HFFc6 (cell line): ENCODE measurements around the gene PLS3. TPM values are rescaled to one million over a fixed set of nuclear protein-coding genes. Genes with fewer than 3 reads are reported as not detected.
A peak's percentile ranks its signal among the peaks of the same experiment; 100 is the strongest.

Experiments used
- DNase-seq: peaks from one replicate; pipeline ENCODE4 v3.0.0-alpha.2; 2018
- H3K27ac Mint-ChIP-seq: 2 replicates; pipeline ENCODE4 v1.8.0; 2020; ENCODE audit warnings: mild to moderate bottlenecking, mixed read lengths
- H3K27me3 Mint-ChIP-seq: 2 replicates; pipeline ENCODE4 v1.8.0; 2021; ENCODE audit warnings: mild to moderate bottlenecking, moderate library complexity, mixed read lengths; ENCODE audit not compliant: insufficient read depth
- H3K36me3 Mint-ChIP-seq: 2 replicates; pipeline ENCODE4 v1.8.0; 2021; ENCODE audit warnings: low read depth, mixed read lengths
- H3K4me1 Mint-ChIP-seq: 2 replicates; pipeline ENCODE4 v1.8.0; 2020; ENCODE audit warnings: low read depth, mixed read lengths
- H3K4me3 Mint-ChIP-seq: 2 replicates; pipeline ENCODE4 v1.8.0; 2020; ENCODE audit warnings: mild to moderate bottlenecking, moderate library complexity, mixed read lengths
- H3K9me3 Mint-ChIP-seq: 2 replicates; pipeline ENCODE4 v1.8.0; 2020; ENCODE audit warnings: mild to moderate bottlenecking, mixed read lengths
- CTCF ChIP-seq: fragments of 200-600 bp; sonication (generic); IDR thresholded peaks from 2 replicates; pipeline ENCODE4 v1.5.0; 2021; ENCODE audit warnings: antibody characterized with exemption, mild to moderate bottlenecking
- total RNA-seq, 6 experiments: library from RNA; stranded (reverse); fragmentation: NEBNext Ultra II Directional; extraction: Animal tissue kit (Norgen Biotek cat#: 25700); gene quantifications; 2 replicates in 1 of 6; 3 replicates in 5 of 6; pipeline ENCODE4 v1.2.3, GENCODE V29; 2021

The PLS3 gene
- total RNA-seq, 6 experiments from 2014 or later, result 206 to 281 (median 254) TPM

DNA sequence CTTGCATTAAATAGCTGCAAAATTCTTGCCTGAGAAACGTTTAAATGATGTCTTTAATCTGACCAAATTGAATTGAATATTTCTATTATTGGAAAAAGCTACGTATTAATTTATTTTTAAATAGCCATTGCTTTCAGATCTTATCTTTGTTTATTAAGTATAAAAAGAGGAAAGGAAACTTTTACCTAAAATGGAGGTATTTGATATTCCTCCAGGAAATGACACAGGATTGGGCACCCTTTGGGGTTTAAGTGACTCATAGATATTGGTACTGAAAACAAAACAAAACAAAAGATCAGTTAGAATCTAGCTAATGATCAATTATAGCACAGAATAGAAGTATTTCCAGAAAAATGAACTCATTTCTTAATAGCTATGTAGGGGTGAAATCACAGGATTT, 34.1 kb downstream of the PLS3 start:
- no peak for TF ChIP-seq CTCF
- H3K27ac Mint-ChIP-seq, result peak overlapping the region; percentile 48
- no peaks in the 10 kb centered on the region for H3K27me3 Mint-ChIP-seq
- no peaks in the 10 kb centered on the region for H3K9me3 Mint-ChIP-seq
- H3K4me1 Mint-ChIP-seq, result peaks cover 64% of the 10 kb centered on the region
- no peak for DNase-seq
- peaks cover 5% of the 10 kb centered on the region; the same call in 1 of the 2 replicates for H3K36me3 Mint-ChIP-seq
- peak overlapping the region; percentile 47 for H3K4me3 Mint-ChIP-seq

- no peak overlapping the region for H3K27ac Mint-ChIP-seq
- no peak for DNase-seq
- peaks cover 73% of the 10 kb centered on the region for H3K4me1 Mint-ChIP-seq
- no peak overlapping the region for H3K4me3 Mint-ChIP-seq
- TF ChIP-seq CTCF, result no peak
- no peaks in the 10 kb centered on the region for H3K9me3 Mint-ChIP-seq
- H3K27me3 Mint-ChIP-seq, result no peaks in the 10 kb centered on the region
- peaks cover 5% of the 10 kb centered on the region; the same call in 1 of the 2 replicates for H3K36me3 Mint-ChIP-seq
These were observed 37.6 kb downstream of the PLS3 start for GRCh38 chrX:115598556-115598955.

- Mint-ChIP-seq H3K4me1 (peaks cover 83% of the 10 kb centered on the region), H3K27me3 (peaks cover 1% of the 10 kb centered on the region; the same call in 1 of the 2 replicates), H3K9me3 (no peaks in the 10 kb centered on the region), H3K36me3 (no peaks in the 10 kb centered on the region; the same call in 1 of the 2 replicates), H3K4me3 (peak overlapping the region; percentile 64), H3K27ac (peak overlapping the region; percentile 77)
- DNase-seq, result no peak
- no peak for TF ChIP-seq CTCF
These were observed 41.3 kb downstream of the PLS3 start for GRCh38 chrX:115602308-115602707.

DNA sequence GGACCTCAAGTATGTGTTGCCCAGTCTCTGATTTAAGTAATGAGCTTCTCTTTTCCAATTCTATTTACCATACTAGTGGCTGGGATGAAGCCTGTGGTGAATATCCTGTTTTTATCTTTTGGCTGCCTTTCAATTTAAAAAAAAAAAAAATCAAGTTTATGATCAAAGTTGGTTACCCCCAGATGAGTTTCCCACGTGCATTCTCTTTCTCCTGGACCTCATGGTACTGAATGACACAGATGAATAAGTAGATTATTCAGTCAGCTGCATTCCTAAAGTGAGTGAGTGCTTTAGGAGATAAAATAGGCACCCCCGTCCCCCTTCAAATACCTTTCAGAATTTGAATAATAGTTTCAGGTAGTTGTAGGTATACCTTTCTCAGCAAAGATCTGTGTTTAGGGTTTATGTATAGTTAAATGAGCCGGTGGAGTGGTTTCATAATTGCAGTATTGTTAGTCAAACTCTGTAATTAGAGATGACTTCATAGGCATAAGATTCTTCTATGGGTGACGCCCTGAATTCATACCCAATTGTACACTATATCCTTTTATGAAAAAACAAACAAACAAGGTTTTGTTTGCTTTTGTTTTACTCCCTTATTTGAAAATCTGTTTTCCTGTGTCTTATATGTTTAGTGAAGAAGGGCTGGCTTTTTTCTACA, 41.9 kb downstream of the PLS3 start:
- TF ChIP-seq CTCF, result no peak
- peak overlapping the region; percentile 64 for H3K4me3 Mint-ChIP-seq
- H3K9me3 Mint-ChIP-seq, result no peaks in the 10 kb centered on the region
- H3K27me3 Mint-ChIP-seq, result peaks cover 1% of the 10 kb centered on the region; the same call in 1 of the 2 replicates
- no peaks in the 10 kb centered on the region; the same call in 1 of the 2 replicates for H3K36me3 Mint-ChIP-seq
- H3K4me1 Mint-ChIP-seq, result peaks cover 77% of the 10 kb centered on the region
- H3K27ac Mint-ChIP-seq, result peak overlapping the region; percentile 77
- no peak for DNase-seq

DNA sequence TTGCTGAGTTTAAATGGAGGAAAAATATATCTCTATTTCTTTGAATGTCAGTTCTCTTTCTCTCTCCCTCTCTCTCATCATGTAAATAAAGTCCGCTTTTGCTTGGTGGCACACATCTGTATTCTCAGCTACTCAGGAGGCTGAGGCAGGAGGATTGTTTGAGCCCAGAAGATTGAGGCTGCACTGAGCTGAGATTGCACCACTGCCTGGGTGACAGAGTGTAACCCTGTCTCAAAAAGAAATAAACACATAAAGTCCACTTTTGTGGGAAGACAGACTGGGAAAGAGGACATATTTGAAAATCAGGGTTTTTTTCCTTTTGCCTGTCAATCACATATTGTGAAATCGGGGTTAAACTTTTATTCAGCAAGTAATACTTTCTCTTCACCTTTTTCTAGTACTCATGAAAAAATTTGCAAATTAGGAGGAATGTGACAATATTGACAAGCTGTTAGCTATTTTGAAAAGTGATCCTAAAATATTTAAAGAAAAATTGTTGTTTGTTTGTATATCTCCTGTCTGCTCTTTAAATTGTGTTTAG, 42.6 kb downstream of the PLS3 start:
- Mint-ChIP-seq H3K36me3 (no peaks in the 10 kb centered on the region; the same call in 1 of the 2 replicates), H3K9me3 (no peaks in the 10 kb centered on the region), H3K27ac (peak overlapping the region; percentile 77), H3K4me1 (peaks cover 70% of the 10 kb centered on the region), H3K27me3 (peaks cover 1% of the 10 kb centered on the region; the same call in 1 of the 2 replicates), H3K4me3 (no peak overlapping the region)
- DNase-seq, result no peak
- TF ChIP-seq CTCF, result no peak
